ENCODE measurements around the gene METTL25B.

The METTL25B gene

GRCh38 chr1:156703336-156703735, 24.9 kb upstream of the METTL25B start:
- no peak for DNase-seq

- DNase-seq: peak; percentile 14 to 58
Measured at GRCh38 chr1:156703741-156704140, 24.5 kb upstream of the METTL25B start.

GRCh38 chr1:156704166-156704711, 24.0 kb upstream of the METTL25B start:
- no peak for DNase-seq

GRCh38 chr1:156704930-156705320, 23.3 kb upstream of the METTL25B start:
- DNase-seq: no peak

GRCh38 chr1:156705321-156705917, 22.9 kb upstream of the METTL25B start, which contains the start of gene CRABP2:
TSS of gene CRABP2 (minus strand) at chr1:156705583. CDS start at chr1:156705446, 137 bp downstream.
- DNase-seq: peak; percentile 77 to 82

GRCh38 chr1:156705918-156706656, 22.2 kb upstream of the METTL25B start:
- DNase-seq: peak; percentile 82 to 86

GRCh38 chr1:156706657-156707416, 21.4 kb upstream of the METTL25B start:
- peak; percentile 67 to 79 for DNase-seq

GRCh38 chr1:156707417-156708217, 20.7 kb upstream of the METTL25B start:
- DNase-seq: peak; percentile 14 to 20

- no peak for DNase-seq
Measured at GRCh38 chr1:156708218-156708661, 20.0 kb upstream of the METTL25B start.

GRCh38 chr1:156709031-156709430, 19.2 kb upstream of the METTL25B start:
- DNase-seq: no peak

- peak; percentile 28 to 77 for DNase-seq
Measured at GRCh38 chr1:156709757-156710489, 18.3 kb upstream of the METTL25B start.

GRCh38 chr1:156711011-156711817, 17.1 kb upstream of the METTL25B start:
- no peak for DNase-seq

GRCh38 chr1:156712626-156713025, 15.6 kb upstream of the METTL25B start:
- no peak for DNase-seq

GRCh38 chr1:156714830-156715229, 13.4 kb upstream of the METTL25B start:
- no peak for DNase-seq

- peak in 1 of 2 experiments; percentile 40 for DNase-seq
Measured at GRCh38 chr1:156717351-156717750, 10.9 kb upstream of the METTL25B start.

- no peak for DNase-seq
Measured at GRCh38 chr1:156721131-156721530, 7.1 kb upstream of the METTL25B start.

GRCh38 chr1:156721535-156721934, 6.7 kb upstream of the METTL25B start:
- DNase-seq: no peak

GRCh38 chr1:156725683-156726280, 2.5 kb upstream of the METTL25B start:
- peak; percentile 53 to 82 for DNase-seq

- peak; percentile 41 to 65 for DNase-seq
Measured at GRCh38 chr1:156726549-156727226, 1.6 kb upstream of the METTL25B start.

GRCh38 chr1:156727492-156727891, 777 bp upstream of the METTL25B start:
- DNase-seq: no peak
